Right lobe of liver (tissue), 6 donors: Measurements from ENCODE around the gene HDAC4. TPM values are rescaled to one million over a fixed set of nuclear protein-coding genes. Genes with fewer than 3 reads are reported as not detected.

Source experiments
- ATAC-seq, 4 donors: fragments of 200-7000 bp; cut with Tn5 transposase; one replicate each; pipeline ENCODE4 v1.9.1; 2020; ENCODE audit warnings: mild to moderate bottlenecking in 4 of 4, moderate library complexity in 4 of 4
- DNase-seq, 3 donors: peaks; one replicate each; pipeline ENCODE4 v3.0.0-alpha.2; 2020
- H3K27ac ChIP-seq, 3 donors: fragments of 200-600 bp; one replicate each; pipeline ENCODE4 v1.8.0; 2022
- H3K27me3 ChIP-seq, 2 donors: fragments of 200-600 bp; one replicate each; pipeline ENCODE4 v1.8.0; 2022
- H3K36me3 ChIP-seq, 4 donors: fragments of 200-600 bp; sonication (generic) in 1 of 4; one replicate each; pipeline versions ENCODE4 v1.5.1 to v1.8.0; 2017 to 2022; ENCODE audit warnings: control low read depth in 1 of 4
- H3K4me1 ChIP-seq, 4 donors: fragments of 200-600 bp; sonication (generic) in 1 of 4; one replicate each; pipeline versions ENCODE4 v1.5.1 to v1.8.0; 2017 to 2022; ENCODE audit warnings: control low read depth in 1 of 4
- H3K4me3 ChIP-seq, 3 donors: fragments of 200-600 bp; one replicate each; pipeline ENCODE4 v1.8.0; 2022
- H3K9me3 ChIP-seq, 4 donors: fragments of 200-600 bp; sonication (generic) in 1 of 4; one replicate each; pipeline versions ENCODE4 v1.5.1 to v1.8.0; 2017 to 2022; ENCODE audit warnings: control low read depth in 1 of 4
- POLR2A ChIP-seq: fragments of 450-650 bp; IDR thresholded peaks from one replicate; pipeline ENCODE4 v1.6.1; 2017; ENCODE audit warnings: antibody characterized with exemption, mild to moderate bottlenecking
- WGBS: methylation state at CpG from one replicate; pipeline ENCODE4 v1.1.6; 2018; ENCODE audit warnings: low coverage, low lambda C conversion rate; ENCODE audit not compliant: insufficient coverage; ENCODE audit errors: missing lambda C conversion rate; 5-methylcytosine and 5-hydroxymethylcytosine counted together
- intact Hi-C, 2 donors: fragments of 100-400 bp; cut with DNase I; formaldehyde crosslinking; loops; one replicate each; pipeline versions ENCODE4 v1.11.2 to v1.14.1; 2022
- total RNA-seq, 6 experiments: library from RNA; depleted of rRNA in 2 of 6; stranded (reverse); fragments of >200 nt in 2 of 6; fragmentation: NEBNext Ultra II Directional in 3 of 6; extraction: Animal tissue kit (Norgen Biotek cat#: 25700) in 3 of 6; gene quantifications; one replicate each; pipeline versions ENCODE4 v1.1.0 to v1.2.4, GENCODE V29; 2016 to 2023
- TF ChIP-seq, protein P1 (sequence below), 4 donors: fragments of 200-600 bp in 3 of 4; fragments of 450-650 bp in 1 of 4; IDR thresholded peaks; one replicate each; pipeline versions ENCODE4 v1.5.1 to v1.8.0; 2016 to 2022; ENCODE audit warnings: antibody characterized with exemption in 4 of 4, mild to moderate bottlenecking in 2 of 4
- donor health status: DM: no; HTN: yes; CAD: no.
- donor health status: DM: no; HTN: no; CAD: no.
- donor health status: DM: no; HTN: no; CAD: no.
- donor health status: DM: no; HTN: yes; CAD: no.
- donor health status: DM: no; HTN: yes; CAD: no.

HDAC4 gene
- total RNA-seq, 6 experiments from 2014 or later: 8.9 to 22.4 (median 14.7) TPM

DNA sequence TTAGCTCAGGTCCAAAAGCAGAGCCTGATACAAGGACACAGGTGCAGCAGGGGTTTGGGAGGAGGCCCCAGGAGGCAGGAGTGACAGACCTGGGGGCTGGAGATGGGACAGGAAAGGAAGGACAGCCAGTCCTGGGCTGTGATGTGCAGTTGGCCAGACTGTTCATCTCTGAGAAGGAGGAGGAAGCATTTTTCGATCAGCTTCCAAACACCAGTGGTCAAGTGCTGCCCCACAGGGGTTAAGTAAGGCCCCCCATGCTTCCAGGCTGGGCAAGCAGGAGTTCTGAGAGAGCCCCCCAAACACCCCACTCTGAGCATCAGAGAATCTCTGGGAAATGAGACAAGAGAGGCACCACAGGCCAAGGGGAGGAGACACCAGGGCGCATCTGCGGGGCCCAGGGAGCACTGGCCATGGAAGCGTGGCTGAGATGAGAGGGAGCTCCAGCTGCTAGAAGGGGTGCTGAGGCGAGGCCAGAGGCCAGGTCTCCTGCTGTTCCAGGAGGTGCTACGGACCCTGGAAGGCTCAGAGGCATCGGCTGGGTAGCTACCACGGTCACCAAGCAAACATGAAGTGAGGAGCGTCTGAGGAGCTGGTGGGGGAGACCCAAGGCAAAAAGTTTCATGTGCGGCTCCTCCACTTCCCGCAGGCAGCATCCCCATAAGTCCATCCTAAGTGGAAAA is 5.6 kb upstream of the HDAC4 start:
- DNase-seq: peak in 1 of 3 donors; percentile 37
- Histone ChIP-seq H3K4me3 (no peak overlapping the region), H3K27ac (no peak overlapping the region), H3K36me3 (no peaks in the 10 kb centered on the region), H3K4me1 (no peaks in the 10 kb centered on the region), H3K27me3 (no peaks in the 10 kb centered on the region), H3K9me3 (no peaks in the 10 kb centered on the region)
- 92% methylated on average over 4 of the region's 11 CpGs for WGBS
- ATAC-seq: no peak
- no peak for TF ChIP-seq POLR2A
- intact Hi-C loops: no loop called here

DNA sequence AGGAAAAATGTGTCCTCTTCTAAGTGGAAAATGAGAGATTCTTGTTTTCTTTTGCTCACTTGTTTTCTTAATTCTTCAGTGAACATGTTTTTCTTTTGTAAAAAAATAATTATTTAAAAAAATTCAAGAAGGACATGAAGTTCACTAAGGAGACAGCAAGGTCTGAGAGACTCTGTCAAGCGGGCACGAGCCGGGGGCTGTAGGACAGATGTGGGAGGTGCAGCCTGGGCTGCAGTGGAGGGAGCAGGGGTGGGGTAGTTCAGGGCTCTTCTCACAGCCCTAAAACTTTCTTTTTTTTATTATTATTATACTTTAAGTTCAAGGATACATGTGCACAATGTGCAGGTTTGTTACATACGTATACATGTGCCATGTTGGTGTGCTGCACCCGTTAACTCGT is 4.3 kb upstream of the HDAC4 start:
- Histone ChIP-seq H3K4me3 (no peak overlapping the region), H3K36me3 (no peaks in the 10 kb centered on the region), H3K4me1 (no peaks in the 10 kb centered on the region), H3K27me3 (no peaks in the 10 kb centered on the region), H3K9me3 (no peaks in the 10 kb centered on the region), H3K27ac (no peak overlapping the region)
- intact Hi-C loops: no loop called here
- WGBS: 89% methylated on average over 6 of the region's 6 CpGs
- TF ChIP-seq, protein P1, sequence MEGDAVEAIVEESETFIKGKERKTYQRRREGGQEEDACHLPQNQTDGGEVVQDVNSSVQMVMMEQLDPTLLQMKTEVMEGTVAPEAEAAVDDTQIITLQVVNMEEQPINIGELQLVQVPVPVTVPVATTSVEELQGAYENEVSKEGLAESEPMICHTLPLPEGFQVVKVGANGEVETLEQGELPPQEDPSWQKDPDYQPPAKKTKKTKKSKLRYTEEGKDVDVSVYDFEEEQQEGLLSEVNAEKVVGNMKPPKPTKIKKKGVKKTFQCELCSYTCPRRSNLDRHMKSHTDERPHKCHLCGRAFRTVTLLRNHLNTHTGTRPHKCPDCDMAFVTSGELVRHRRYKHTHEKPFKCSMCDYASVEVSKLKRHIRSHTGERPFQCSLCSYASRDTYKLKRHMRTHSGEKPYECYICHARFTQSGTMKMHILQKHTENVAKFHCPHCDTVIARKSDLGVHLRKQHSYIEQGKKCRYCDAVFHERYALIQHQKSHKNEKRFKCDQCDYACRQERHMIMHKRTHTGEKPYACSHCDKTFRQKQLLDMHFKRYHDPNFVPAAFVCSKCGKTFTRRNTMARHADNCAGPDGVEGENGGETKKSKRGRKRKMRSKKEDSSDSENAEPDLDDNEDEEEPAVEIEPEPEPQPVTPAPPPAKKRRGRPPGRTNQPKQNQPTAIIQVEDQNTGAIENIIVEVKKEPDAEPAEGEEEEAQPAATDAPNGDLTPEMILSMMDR (IDR thresholded peaks at IDR 0.05): no peak
- TF ChIP-seq POLR2A: no peak
- ATAC-seq: no peak
- peak in 1 of 3 donors; percentile 16 for DNase-seq

DNA sequence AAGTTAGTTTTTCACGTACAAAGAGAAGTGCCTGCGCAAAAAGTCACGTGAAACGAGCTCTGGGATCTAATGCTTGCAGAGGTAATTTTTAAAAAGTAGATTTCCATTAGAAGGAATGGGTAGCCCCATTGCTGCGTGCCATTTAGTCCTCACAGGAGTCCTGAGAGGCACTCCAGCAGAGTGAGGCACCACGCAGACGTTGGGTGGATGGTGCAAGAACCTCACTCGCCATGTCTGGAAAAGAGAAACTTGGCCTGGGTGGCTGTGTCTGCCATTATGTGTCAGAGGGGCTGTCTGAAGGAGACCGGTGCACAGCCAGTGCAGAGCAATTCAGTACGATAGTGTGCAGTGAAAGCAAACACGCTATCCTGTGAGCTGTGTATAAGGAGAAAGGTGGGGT is 1.8 kb upstream of the HDAC4 start:
- H3K4me1 ChIP-seq: no peaks in the 10 kb centered on the region
- no peaks in the 10 kb centered on the region for H3K36me3 ChIP-seq
- H3K27me3 ChIP-seq: no peaks in the 10 kb centered on the region
- DNase-seq: peak in 1 of 3 donors; percentile 41
- no peak overlapping the region for H3K27ac ChIP-seq
- 94% methylated on average over 8 of the region's 11 CpGs for WGBS
- H3K9me3 ChIP-seq: no peaks in the 10 kb centered on the region
- H3K4me3 ChIP-seq: peak overlapping the region in 1 of 3 donors; percentile 67
- intact Hi-C loops: no loop called here
- TF ChIP-seq, protein P1 (IDR thresholded peaks at IDR 0.05): no peak
- no peak for TF ChIP-seq POLR2A
- ATAC-seq: no peak

DNA sequence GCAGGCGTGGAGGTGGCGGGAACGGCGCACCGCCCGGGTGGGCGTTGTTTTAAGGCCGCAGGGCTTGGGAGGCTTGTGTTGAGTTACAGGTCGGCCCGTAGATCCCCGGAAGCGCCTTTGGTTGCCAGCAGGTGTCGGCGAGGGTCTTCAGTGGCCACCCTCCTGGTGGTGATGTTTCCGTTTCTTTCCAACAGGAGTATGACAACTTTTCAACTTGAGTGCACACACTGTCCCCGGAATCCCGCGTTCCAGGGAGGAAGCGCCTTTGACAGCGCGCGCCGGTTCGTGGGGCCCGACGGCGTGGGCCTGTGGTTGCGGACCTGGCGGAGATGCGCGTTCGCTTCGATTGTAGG is 1.0 kb upstream of the HDAC4 start:
- Histone ChIP-seq H3K9me3 (no peaks in the 10 kb centered on the region), H3K27me3 (no peaks in the 10 kb centered on the region), H3K4me3 (peak overlapping the region; percentile 67 to 95 (median 89)), H3K27ac (peak overlapping the region; percentile 98 to 100 (median 100)), H3K36me3 (no peaks in the 10 kb centered on the region), H3K4me1 (no peaks in the 10 kb centered on the region)
- intact Hi-C loops: no loop called here
- TF ChIP-seq POLR2A: no peak
- TF ChIP-seq, protein P1 (IDR thresholded peaks at IDR 0.05): no peak
- no peak for DNase-seq
- WGBS: 2% methylated on average over 24 of the region's 33 CpGs
- ATAC-seq: peak; percentile 0 to 6 (median 2)

DNA sequence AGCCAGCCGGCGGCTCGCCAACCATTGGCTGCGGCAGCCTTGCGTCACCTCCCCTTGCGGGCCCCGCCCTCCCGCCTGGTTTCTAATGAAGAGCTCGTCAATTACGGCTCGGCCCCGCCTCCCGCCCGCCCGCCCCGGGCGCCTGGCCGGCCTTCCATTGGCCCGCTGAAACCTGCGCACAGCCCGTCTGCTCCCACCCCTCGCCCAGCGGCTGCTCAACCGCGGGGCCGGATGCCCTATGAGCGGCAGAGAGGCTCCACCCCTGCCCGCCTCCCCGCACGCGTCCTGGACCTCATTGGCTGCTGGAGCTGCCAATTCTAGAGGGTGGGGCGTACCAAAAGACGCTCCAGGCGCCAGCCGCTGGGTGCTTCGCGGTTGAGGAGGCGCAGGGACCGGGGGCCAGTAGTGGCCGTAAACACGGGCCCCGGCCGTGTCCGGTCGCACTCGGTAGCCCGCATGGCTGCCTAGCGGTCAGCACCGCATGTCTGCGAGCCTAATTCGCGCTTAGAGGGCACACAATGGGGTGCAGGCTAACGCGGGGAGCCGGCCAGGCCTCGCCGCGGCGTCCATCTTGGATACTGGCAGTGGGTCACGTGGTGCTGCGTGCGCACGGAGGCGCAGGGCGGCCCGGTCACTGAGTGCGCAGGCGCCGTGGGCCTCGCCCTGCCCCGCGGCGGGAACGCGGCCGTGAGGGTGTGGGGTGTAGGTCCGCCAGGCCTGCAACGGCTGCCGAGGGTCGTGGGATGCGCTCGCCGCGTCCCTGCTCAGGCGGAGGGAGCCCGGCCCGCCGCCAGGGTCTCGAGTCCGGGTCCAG is 454 bp upstream of the HDAC4 start:
- Histone ChIP-seq H3K27ac (peak overlapping the region; percentile 98 to 100 (median 100)), H3K4me3 (peak overlapping the region; percentile 67 to 95 (median 89)), H3K9me3 (no peaks in the 10 kb centered on the region), H3K36me3 (no peaks in the 10 kb centered on the region), H3K4me1 (no peaks in the 10 kb centered on the region), H3K27me3 (no peaks in the 10 kb centered on the region)
- DNase-seq (peak; percentile 99 to 100 (median 100)), ATAC-seq (peak; percentile 94 to 98 (median 95))
- peak; percentile 98 for TF ChIP-seq POLR2A
- TF ChIP-seq, protein P1 (IDR thresholded peaks at IDR 0.05): peak in 1 of 4 donors; percentile 2
- 10% methylated on average over 2 of the region's 90 CpGs for WGBS
- intact Hi-C loops: no loop called here
